Karpas-422 (cell line): ENCODE data around the gene RITA1. TPM values are rescaled to one million over a fixed set of nuclear protein-coding genes. Genes with fewer than 3 reads are reported as not detected.
"Not testable (repeated sequence)": the region's sequence is repeated elsewhere in the genome, so short reads cannot be mapped to it uniquely, and the experiment has no call there.

ENCODE experiments used
- DNase-seq: peaks from one replicate; pipeline ENCODE4 v3.0.0-alpha.2; 2015
- H2AFZ ChIP-seq: fragments of 200-600 bp; sonication (generic); 2 replicates; pipeline ENCODE4 v1.6.1; 2014; ENCODE audit warnings: antibody characterized with exemption, low read length, mixed read lengths
- H3K27ac ChIP-seq: fragments of 200-600 bp; sonication (generic); 2 replicates; pipeline ENCODE4 v1.5.1; 2014; ENCODE audit warnings: mild to moderate bottlenecking, low read length, moderate library complexity
- H3K27me3 ChIP-seq: fragments of 200-600 bp; sonication (generic); 2 replicates; pipeline ENCODE4 v1.6.1; 2014; ENCODE audit warnings: low read length, mixed read lengths
- H3K36me3 ChIP-seq: fragments of 200-600 bp; sonication (generic); 2 replicates; pipeline ENCODE4 v1.6.1; 2014; ENCODE audit warnings: low read length, mixed read lengths; ENCODE audit not compliant: insufficient read depth
- H3K4me1 ChIP-seq: fragments of 200-600 bp; sonication (generic); 2 replicates; pipeline ENCODE4 v1.6.1; 2014; ENCODE audit warnings: mild to moderate bottlenecking, low read length, mixed read lengths
- H3K4me2 ChIP-seq: fragments of 200-600 bp; sonication (generic); 2 replicates; pipeline ENCODE4 v1.6.1; 2014; ENCODE audit warnings: low read length, low read depth, mild to moderate bottlenecking; ENCODE audit not compliant: poor library complexity, severe bottlenecking
- H3K4me3 ChIP-seq: fragments of 200-600 bp; sonication (generic); 2 replicates; pipeline ENCODE4 v1.5.1; 2014; ENCODE audit warnings: mild to moderate bottlenecking, antibody characterized with exemption, low read length, mixed read lengths
- H3K79me2 ChIP-seq: fragments of 200-600 bp; sonication (generic); 2 replicates; pipeline ENCODE4 v1.6.1; 2014; ENCODE audit warnings: mild to moderate bottlenecking, low read length, mixed read lengths
- H3K9ac ChIP-seq: fragments of 200-600 bp; sonication (generic); 2 replicates; pipeline ENCODE4 v1.6.0; 2014; ENCODE audit warnings: low read length
- H3K9me2 ChIP-seq: fragments of 200-600 bp; sonication (generic), shearing (Covaris generic); replicated peaks from 2 replicates; pipeline ENCODE4 v1.6.0; 2014; ENCODE audit warnings: mild to moderate bottlenecking, low read length, moderate library complexity; ENCODE audit not compliant: insufficient read depth
- H3K9me3 ChIP-seq: fragments of 300-700, 200-600 bp; sonication (generic); 2 replicates; pipeline ENCODE4 v1.6.1; 2014; ENCODE audit warnings: low read length, mixed read lengths
- H4K20me1 ChIP-seq: fragments of 200-600 bp; sonication (generic); 2 replicates; pipeline ENCODE4 v1.6.1; 2014; ENCODE audit warnings: mild to moderate bottlenecking, antibody characterized with exemption, low read length, low read depth; ENCODE audit not compliant: insufficient read depth
- total RNA-seq: library from RNA; depleted of rRNA; stranded (reverse); fragments of >200 nt; shearing (Covaris generic); gene quantifications from 2 replicates; pipeline ENCODE4 v1.2.3, GENCODE V29; 2014; ENCODE audit warnings: low replicate concordance

RITA1 gene
- total RNA-seq, 1 experiment from 2014 or later: 34.3 TPM

DNA sequence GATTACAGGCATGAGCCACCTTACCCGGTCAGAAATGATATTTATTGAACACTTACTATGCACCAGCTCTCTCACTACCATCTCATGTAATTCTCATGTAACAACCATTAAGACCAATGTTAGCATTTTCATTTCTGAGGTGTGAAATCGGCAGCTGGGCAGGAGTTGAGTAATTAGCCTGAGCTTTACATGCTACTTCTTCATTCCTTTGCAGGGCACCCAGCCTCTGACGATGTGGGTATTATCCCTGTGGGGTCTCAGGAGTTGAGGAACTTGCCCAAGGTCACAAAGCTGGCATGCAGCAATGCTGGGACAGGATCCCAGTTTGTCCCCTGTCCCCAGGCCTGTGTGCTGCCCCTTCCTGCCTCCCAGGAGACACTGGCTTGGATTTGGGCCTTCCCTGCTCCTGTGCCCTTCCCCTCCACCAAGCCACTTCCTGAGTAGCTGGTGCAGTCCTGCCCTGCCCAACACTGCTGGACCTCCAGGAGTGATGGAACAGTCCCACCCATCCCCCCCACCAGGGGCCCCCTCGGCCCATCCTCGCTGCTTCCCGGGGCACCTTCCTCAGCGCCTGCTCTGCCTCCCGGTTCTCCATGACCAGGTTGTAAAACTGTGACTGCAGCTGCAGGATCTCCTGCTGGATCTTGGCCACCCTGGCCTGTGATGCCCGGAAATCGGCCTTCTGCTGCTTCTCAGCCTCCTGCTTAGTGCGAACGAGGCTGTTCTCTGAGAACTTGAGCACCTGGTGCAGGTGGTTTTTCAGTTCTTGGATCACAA is 14.7 kb downstream of the RITA1 start:
- Histone ChIP-seq H3K79me2 (no peaks in the 10 kb centered on the region), H3K9me3 (no peaks in the 10 kb centered on the region), H3K27me3 (no peaks in the 10 kb centered on the region), H3K4me1 (no peaks in the 10 kb centered on the region), H3K4me2 (no peak overlapping the region), H3K9ac (no peak overlapping the region), H3K9me2 (no peaks in the 10 kb centered on the region), H3K27ac (no peak overlapping the region), H2AFZ (no peak overlapping the region), H4K20me1 (no peaks in the 10 kb centered on the region), H3K4me3 (no peak overlapping the region), H3K36me3 (no peaks in the 10 kb centered on the region)
- no peak for DNase-seq

GRCh38 chr12:113201187-113202177 is 16.0 kb downstream of the RITA1 start:
- H4K20me1 ChIP-seq: no peaks in the 10 kb centered on the region
- H3K4me2 ChIP-seq: no peak overlapping the region
- H3K9me3 ChIP-seq: no peaks in the 10 kb centered on the region
- no peak overlapping the region for H3K4me3 ChIP-seq
- H3K79me2 ChIP-seq: no peaks in the 10 kb centered on the region
- no peak overlapping the region for H3K27ac ChIP-seq
- H3K4me1 ChIP-seq: no peaks in the 10 kb centered on the region
- no peaks in the 10 kb centered on the region for H3K36me3 ChIP-seq
- no peaks in the 10 kb centered on the region for H3K9me2 ChIP-seq
- no peak for DNase-seq
- no peak overlapping the region for H3K9ac ChIP-seq
- no peaks in the 10 kb centered on the region for H3K27me3 ChIP-seq
- H2AFZ ChIP-seq: no peak overlapping the region

GRCh38 chr12:113202300-113203075 is 17.0 kb downstream of the RITA1 start:
- H3K4me1 ChIP-seq: peaks cover 4% of the 10 kb centered on the region
- no peak overlapping the region for H3K9ac ChIP-seq
- no peaks in the 10 kb centered on the region for H4K20me1 ChIP-seq
- no peak overlapping the region for H2AFZ ChIP-seq
- H3K4me3 ChIP-seq: no peak overlapping the region
- H3K79me2 ChIP-seq: no peaks in the 10 kb centered on the region
- H3K9me3 ChIP-seq: no peaks in the 10 kb centered on the region
- no peak overlapping the region for H3K4me2 ChIP-seq
- H3K36me3 ChIP-seq: no peaks in the 10 kb centered on the region
- DNase-seq: no peak
- H3K27me3 ChIP-seq: no peaks in the 10 kb centered on the region
- H3K9me2 ChIP-seq: no peaks in the 10 kb centered on the region
- no peak overlapping the region for H3K27ac ChIP-seq

- no peak overlapping the region for H3K9ac ChIP-seq
- no peaks in the 10 kb centered on the region for H3K9me2 ChIP-seq
- H3K9me3 ChIP-seq: no peaks in the 10 kb centered on the region
- H2AFZ ChIP-seq: no peak overlapping the region
- no peak overlapping the region for H3K4me3 ChIP-seq
- H4K20me1 ChIP-seq: no peaks in the 10 kb centered on the region
- DNase-seq: no peak
- H3K27me3 ChIP-seq: no peaks in the 10 kb centered on the region
- peak overlapping the region; percentile 61 for H3K27ac ChIP-seq
- H3K79me2 ChIP-seq: no peaks in the 10 kb centered on the region
- no peaks in the 10 kb centered on the region for H3K36me3 ChIP-seq
- no peak overlapping the region for H3K4me2 ChIP-seq
- H3K4me1 ChIP-seq: peaks cover 20% of the 10 kb centered on the region
Measured at GRCh38 chr12:113203852-113204760, 18.6 kb downstream of the RITA1 start.

- Histone ChIP-seq H4K20me1 (no peaks in the 10 kb centered on the region), H3K27me3 (no peaks in the 10 kb centered on the region), H3K9me3 (no peaks in the 10 kb centered on the region), H3K4me3 (no peak overlapping the region), H3K4me2 (no peak overlapping the region), H2AFZ (no peak overlapping the region), H3K9ac (no peak overlapping the region), H3K27ac (peak overlapping the region; percentile 61; the same call in 1 of the 2 replicates), H3K79me2 (no peaks in the 10 kb centered on the region), H3K36me3 (no peaks in the 10 kb centered on the region), H3K9me2 (no peaks in the 10 kb centered on the region), H3K4me1 (peaks cover 27% of the 10 kb centered on the region)
- DNase-seq: no peak
Measured at GRCh38 chr12:113204804-113205203, 19.3 kb downstream of the RITA1 start.

DNA sequence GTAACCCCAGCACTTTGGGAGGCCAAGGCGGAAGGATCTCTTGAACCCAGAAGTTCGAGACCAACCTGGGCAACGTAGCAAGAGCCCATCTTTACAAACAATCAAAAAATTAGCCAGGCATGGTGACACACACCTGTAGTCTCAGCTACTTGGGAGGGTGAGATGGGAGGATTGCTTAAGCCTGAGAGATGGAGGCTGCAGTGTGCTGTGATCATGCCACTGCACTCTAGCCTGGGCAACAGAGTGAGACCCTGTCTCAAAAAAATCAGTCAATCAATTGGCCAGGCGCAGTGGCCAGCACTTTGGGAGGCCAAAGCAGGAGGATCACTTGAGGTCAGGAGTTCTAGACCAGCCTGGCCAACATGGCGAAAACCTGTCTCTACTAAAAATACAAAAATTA is 21.3 kb downstream of the RITA1 start:
- peaks cover 32% of the 10 kb centered on the region for H3K4me1 ChIP-seq
- H3K79me2 ChIP-seq, H4K20me1 ChIP-seq, H3K4me3 ChIP-seq, H3K9me2 ChIP-seq, DNase-seq, H2AFZ ChIP-seq, H3K27me3 ChIP-seq, H3K9me3 ChIP-seq, H3K36me3 ChIP-seq, H3K9ac ChIP-seq, H3K4me2 ChIP-seq: not testable (repeated sequence)
- H3K27ac ChIP-seq: peak overlapping the region; percentile 98; the same call in 1 of the 2 replicates

DNA sequence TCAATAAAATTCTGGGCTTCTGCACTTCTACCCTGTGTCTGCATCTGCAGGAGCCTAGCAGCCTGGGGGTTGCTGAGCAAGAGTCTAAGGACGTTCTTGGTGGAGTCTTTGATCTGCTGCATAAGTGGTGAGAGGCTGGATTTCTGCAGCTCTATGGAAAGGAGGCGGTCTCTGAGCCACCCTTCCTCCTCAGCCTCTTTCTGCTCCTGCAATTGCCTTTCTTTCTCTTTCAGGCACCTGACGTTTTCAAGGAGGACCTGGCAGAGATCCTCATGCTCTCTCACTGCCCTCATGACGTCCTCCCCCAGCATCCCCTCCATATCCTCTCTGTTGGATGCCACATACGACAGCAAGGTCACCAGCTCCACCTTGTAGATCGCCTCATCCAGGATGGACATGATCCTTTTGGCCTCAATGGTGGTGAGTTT is 22.1 kb downstream of the RITA1 start:
- Histone ChIP-seq H3K9me2 (no peaks in the 10 kb centered on the region), H3K4me3 (peak overlapping the region; percentile 45; the same call in 1 of the 2 replicates), H3K27ac (peak overlapping the region; percentile 98), H3K9me3 (no peaks in the 10 kb centered on the region), H3K9ac (peak overlapping the region; percentile 74), H2AFZ (0 out of 2 replicates have a peak overlapping the region, but pooled peaks have one; percentile 31), H3K4me2 (peak overlapping the region; percentile 74), H3K27me3 (no peaks in the 10 kb centered on the region), H3K36me3 (no peaks in the 10 kb centered on the region), H3K79me2 (no peaks in the 10 kb centered on the region), H4K20me1 (no peaks in the 10 kb centered on the region), H3K4me1 (peaks cover 32% of the 10 kb centered on the region)
- DNase-seq: peak; percentile 65
